Esophagus mucosa (tissue), 1 donor: ENCODE measurements around the gene CCL24. TPM values are rescaled to one million over a fixed set of nuclear protein-coding genes. Genes with fewer than 3 reads are reported as not detected.
"Not testable (repeated sequence)": the region's sequence is repeated elsewhere in the genome, so short reads cannot be mapped to it uniquely, and the experiment has no call there.

Experiments used
- ATAC-seq: fragments of 200-7000 bp; cut with Tn5 transposase; one replicate; pipeline ENCODE4 v1.9.1; 2020
- total RNA-seq: library from RNA; stranded (reverse); gene quantifications from one replicate; pipeline ENCODE4 v1.2.4, GENCODE V29; 2023
- donor health status: DM: yes; HTN: yes; CAD: no.

The CCL24 gene, protein sequence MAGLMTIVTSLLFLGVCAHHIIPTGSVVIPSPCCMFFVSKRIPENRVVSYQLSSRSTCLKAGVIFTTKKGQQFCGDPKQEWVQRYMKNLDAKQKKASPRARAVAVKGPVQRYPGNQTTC
- total RNA-seq, result 0.56 TPM

DNA sequence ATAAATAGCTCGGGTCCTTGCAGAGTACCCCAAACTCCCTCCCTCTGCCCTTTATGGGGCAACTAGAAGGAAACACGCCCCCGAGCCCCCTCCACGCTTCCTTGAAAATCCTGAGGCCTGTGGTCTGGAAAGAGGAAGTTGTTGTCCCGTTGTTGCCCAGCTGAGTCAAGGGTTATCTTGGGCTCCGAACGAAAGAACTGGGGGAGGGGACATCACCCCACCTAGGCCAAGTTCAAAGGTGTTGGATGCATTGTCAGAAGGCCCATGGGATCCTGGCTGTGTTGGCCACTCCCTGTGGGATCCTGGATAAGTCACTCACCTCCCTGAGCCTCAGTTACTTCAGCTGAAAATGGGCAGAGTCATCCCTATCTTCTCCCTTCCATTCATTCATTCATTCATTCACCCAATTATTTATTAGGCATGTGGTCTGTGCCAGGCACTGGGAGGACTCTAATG lies at the start of gene CCL24:
CCL24 (minus strand) TSS at position 26 of the 456 bp plus-strand sequence. CDS start 91 bp downstream, outside the sequence.
- no peak for ATAC-seq

DNA sequence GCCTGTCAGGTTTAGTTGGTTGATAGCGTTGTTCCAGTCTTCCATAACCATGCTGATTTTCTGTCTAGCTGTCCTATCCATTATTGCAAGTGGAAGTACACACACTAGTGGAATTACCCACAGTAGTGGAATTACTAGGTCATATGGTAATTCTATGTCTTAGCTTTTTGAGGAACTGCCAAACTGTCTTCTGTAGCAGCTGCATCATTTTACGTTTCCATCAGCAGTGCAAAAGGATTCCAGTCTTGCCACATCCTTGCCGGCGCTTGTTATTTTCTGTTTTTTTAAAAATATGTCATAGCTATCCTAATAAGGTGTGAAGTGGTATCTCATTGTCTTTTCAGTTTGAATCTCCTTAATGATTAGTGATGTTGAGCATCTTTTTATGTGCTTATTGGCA lies 48.0 kb upstream of the CCL24 start:
- ATAC-seq, result no peak

DNA sequence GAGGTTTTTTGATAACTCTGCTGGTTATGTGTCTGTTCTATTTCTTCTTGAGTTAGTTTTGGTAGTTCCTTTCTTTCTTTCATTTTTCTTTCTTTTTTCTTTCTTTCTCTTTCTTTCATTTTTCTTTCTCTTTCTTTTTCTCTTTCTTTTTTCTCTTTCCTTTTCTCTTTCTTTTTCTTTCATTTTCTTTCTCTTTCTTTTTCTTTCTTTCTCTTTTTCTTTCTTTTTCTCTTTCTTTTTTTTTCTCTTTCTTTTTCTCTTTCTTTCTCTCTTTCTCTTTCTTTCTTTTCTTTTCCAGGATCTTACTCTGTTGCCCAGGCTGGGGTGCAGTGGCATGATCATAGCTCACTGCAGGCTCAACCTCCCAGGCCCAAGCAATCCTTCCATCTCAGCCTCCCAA lies 44.8 kb upstream of the CCL24 start:
- no peak for ATAC-seq

DNA sequence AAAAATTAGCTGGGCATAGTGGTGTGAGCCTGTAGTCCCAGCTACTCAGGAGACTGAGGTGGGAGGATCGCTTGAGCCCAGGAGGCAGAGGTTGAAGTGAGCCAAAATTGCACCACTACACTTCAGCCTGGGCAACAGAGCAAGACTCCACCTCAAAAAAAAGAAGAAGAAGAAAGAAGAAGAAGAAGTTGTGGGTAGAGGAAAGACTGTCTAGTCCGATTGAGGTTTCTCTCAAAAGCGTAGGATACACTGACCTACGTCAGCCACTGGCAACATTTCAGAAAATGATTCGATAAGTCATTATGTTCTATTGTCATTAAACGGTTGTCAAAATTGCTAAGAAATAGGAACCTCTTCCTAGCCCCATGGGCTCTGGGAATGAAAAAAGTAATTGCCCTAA lies 42.9 kb upstream of the CCL24 start:
- ATAC-seq, result no peak

DNA sequence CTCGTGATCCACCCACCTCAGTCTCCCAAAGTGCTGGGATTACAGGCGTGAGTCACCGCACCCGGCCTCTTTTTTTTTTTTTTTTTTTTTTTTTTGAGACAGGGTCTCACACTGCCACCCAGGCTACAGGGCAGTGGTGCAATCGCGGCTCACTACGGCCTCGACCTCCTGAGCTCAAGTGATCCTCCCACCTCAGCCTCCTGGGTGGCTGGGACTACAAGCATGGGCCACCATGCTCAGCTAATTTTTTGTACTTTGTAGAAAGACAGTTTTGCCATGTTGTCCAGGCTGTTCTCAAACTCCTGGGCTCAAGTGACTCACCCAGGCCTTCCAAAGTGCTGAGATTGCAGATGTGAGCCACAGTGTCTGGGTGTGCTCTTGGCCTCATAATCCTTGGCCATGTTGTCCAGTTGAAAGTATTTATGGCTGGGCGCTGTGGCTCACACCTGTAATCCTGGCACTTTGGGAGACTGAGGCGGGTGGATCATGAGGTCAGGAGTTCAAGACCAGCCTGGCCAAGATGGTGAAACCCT lies 41.3 kb upstream of the CCL24 start:
- ATAC-seq, result peak; percentile 52

DNA sequence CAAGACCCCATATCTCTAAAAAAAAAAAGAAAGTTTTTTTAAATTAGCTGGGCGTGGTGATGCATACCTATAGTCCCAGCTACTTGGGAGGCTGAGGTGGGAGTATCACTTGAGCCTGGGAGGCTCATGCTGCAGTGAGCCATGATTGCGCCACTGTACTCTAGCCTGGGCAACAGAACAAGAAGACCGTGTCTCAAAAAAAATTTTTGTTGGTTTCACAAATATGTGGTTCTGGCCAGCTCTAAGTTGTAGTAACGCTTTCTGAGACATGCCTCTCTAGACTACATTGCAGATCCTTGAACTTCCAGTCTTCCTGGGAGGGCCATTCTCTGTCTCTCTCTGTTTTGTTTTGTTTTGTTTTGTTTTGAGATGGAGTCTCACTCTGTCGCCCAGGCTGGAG lies 40.6 kb upstream of the CCL24 start:
- ATAC-seq, result no peak

DNA sequence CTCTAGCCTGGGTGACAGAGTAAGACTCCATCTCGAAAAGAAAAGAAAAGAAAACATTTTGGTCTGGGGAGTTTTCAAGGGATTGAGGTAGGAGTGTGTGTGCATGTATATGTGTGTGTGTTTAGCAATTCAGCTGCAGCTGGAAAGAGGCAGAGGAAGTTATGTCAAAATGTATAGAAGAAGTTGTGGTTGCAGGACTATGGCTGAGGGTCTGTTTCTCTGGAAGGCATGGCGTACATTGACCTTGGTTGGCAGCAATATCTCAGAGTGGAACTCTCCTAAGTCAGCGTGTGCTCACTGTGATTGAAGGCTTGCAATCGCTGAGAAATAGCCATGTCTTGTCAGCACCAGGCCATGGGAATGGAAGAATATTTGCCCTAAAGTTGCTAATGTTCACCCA lies 36.6 kb upstream of the CCL24 start:
- no peak for ATAC-seq

DNA sequence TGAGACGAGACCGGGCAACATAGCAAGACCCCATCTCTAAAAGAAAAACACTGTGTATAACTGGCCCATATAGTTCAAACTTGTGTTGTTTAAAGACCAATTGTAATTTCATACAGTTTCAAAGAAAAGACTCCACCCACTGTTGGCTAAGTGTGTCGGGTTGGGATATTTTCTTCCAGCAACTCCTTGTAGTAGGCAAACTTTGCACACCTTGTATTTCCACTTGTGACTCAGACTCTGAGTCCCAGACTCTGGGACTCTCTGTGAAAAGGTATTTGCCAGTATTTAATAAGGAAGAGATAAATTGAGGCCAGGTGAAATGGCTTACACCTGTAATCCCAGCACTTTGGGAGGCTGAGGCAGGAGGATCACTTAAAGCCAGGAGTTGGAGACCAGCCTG lies 36.0 kb upstream of the CCL24 start:
- ATAC-seq, result peak; percentile 85

DNA sequence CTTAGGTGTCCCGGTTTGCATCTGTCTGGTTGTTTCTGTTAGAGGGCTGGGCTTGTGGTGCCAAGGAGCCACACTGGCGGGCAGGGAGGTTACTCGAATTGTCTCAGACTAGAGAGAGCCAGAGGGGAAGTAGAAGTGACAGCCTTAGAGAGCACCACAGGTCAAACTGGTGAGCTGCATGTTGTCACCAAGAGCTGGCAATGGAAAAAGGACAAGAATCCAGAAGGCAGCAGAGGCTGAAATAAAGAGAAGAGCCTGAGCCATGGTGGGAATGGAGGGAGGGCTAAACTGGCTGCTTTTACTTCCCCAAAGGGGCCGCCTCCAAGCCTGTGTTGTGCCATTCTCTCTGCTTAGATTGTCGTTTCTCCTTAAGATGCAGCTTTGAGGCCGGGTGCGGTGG lies 34.1 kb upstream of the CCL24 start:
- no peak for ATAC-seq

DNA sequence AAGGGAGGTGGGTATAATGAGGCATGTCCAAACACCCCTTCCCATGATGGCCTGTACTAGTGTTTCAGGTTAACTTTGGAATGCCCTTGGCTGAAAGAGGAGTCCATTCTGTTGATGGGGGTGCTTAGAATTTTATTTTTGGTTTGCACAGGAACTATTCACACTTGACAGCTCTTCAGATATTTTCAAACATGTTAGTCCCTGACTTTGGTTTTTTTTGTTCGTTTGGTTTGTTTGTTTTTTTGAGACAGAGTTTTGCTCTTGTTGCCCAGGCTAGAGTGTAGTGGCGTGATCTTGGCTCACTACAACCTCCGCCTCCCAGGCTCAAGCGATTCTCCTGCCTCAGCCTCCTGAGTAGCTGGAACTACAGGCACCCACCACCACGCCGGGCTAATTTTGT lies 31.5 kb upstream of the CCL24 start:
- ATAC-seq, result not testable (repeated sequence)

DNA sequence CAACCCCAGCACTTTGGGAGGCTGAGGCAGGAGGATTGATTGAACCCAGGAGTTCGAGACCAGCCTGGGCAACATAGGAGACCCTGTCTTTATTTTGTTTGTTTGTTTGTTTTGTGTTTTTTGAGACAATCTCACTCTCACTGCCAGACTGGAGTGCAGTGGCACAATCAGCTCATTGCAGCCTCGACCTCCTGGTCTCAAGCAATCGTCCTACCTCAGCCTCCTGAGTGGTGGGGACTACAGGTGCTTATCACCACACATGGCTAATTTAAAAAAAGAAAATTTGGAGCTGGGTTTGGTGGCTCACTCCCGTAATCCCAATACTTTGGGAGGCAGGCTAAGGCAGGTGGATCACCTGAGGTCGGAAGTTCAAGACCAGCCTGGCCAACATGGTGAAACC lies 30.6 kb upstream of the CCL24 start:
- no peak for ATAC-seq

DNA sequence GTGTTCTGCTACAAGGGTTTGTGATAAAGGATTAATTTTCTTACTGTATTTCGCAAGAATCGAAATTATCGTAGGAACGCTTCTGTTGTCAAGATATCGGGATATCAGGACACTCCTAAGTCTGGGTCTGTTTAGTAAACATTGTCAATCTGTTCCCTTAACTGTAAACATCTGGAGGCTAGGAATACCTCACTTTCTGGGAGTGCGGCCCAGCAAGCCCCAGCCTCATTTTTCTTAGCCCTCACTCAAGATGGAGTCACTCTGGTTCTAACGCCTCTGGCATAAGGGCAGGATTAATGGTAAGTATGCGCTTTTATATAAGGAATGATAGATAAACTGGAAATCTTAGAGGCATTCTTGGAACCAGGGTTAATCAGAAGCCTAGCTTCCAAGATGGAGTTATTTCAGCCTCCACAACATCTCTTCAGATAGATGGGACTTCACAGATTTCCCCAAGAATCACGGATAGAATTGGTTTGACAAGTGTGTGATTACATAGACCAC lies 30.1 kb upstream of the CCL24 start:
- no peak for ATAC-seq

DNA sequence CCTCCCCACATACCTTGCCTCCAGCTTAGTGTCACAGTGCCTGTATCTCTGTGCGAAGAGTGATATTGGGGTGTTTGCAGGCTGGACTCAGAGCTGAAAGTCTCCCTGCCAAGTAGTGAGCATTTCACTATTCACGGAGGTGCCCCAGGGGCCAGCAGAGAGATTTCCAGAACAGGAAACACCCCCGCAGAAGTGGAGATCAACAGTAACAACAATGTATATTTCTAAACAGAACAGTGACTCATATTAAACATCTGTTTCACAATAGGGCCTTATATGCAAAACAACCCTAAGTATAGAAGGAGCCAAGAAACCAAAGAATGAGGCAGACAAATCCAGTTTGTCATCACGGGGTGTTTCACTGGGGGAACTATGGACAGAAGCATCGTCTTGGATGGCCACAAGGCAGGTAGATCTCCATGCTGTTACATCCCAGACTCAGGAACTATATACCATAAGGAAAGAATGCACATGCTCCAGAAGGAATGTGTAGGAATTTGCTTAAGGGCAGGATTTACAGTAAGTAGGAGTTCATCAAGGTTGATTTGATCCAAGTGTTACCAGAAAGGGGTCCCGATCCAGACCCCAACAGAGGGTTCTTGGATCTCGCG lies 29.3 kb upstream of the CCL24 start:
- ATAC-seq, result peak; percentile 93

DNA sequence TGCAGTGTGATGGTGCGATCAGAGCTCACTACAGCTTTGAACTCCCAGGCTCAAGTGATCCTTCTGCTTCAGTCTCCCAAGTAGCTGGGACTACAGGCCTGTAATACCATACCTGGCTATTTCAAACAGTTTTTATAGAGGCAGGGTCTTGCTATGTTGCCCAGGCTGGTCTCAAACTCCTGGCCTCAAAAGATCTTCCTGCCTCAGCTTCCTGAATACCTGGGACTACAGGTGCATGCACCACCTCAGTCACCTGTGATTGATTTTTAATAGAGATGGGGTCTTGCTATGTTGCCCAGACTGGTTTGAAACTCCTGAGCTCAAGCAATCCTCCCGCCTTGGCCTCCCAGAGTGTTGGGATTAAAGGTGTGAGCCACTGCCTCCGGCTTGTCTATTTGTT lies 26.4 kb upstream of the CCL24 start:
- ATAC-seq, result no peak

DNA sequence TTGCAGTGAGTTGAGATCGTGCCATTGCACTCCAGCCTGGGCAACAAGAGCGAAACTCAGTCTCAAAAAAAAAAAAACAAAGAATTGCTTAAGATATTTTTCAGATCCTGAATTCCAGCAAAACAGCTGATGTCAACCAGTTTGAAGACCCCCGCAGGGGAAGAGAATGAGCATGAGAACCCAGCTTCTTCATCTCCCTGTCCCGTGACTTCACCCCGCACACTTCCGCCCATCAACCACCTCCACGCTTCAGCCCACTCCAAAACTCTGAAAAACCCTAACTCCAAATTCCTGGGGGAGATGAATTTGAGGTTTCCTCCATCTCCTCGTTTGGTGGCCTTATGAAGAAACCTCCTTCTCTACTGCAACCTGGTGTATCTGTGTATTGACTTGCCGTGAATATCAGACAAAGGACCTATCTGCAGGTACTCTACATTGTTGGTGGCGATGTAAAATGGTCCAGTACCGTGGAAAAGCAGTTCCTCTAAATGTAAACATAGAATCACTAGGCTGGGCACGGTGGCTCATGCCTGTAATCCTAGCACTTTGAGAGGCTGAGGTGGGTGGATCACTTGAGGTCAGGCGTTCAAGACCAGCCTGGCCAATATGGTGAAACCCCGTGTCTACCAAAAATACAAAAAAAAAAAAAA lies 24.8 kb upstream of the CCL24 start:
- ATAC-seq, result not testable (repeated sequence)

DNA sequence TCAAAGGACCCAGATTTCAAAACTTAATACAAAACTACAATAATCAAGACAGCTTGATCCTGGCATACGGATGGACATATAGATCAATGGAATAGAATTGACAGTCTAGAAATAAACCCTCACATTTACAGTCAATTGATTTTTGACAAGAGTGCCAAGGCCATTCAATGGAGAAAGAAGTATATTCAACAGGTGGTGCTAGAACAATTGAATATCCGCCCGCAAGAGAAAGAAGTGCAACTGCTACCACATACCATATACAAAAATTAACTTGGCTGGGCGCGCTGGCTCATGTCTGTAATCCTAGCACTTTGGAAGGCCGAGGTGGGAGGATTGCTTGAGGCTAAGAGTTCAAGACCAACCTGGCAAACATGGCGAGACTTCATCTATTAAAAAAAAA lies 23.2 kb upstream of the CCL24 start:
- no peak for ATAC-seq

DNA sequence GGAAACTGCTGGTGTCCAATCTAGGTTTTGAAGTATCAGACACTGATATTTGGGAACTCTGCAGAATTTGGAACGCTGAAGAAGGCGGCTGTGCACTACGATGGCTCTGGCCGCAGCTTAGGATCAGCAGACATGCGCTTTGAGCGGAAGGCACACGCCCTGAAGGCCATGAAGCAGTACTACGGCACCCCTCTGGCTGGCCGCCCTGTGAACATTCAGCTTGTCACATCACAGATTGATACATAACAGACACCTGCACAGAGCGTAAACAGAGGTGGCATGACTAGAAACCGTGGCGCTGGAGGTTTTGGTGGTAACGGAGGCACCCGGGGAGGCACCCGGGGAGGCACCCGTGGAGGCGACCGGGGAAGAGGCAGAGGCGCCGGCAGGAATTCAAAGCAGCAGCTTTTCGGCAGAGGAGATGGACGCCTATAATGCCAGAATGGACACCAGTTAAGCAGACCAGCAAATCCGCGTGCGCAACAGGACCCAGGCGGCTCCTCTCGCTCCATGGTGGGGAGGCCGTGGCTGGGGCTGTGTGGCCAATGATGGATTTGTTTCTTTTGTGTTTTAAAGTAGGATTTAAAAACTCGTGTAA lies 22.2 kb upstream of the CCL24 start:
- ATAC-seq, result peak; percentile 13

DNA sequence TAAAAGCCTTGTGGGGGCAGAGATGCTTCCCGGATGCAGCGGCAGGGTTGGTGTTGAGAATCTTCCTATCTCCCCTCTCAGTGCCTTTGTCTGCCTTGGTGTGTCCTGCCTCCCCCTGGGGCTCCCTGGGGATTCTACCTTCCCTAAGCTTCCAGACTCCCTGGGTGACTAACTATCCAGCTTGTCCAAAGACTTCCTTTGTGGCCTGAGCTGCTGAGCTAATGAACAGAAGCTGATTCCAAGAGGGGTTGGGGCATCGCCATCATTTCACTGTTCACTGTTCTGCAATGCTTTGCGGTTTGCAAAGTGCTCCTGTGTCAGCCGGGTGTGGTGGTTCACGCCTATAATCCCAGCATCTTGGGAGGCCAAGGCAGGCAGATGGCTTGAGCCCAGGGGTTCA lies 20.1 kb upstream of the CCL24 start:
- ATAC-seq, result peak; percentile 33

DNA sequence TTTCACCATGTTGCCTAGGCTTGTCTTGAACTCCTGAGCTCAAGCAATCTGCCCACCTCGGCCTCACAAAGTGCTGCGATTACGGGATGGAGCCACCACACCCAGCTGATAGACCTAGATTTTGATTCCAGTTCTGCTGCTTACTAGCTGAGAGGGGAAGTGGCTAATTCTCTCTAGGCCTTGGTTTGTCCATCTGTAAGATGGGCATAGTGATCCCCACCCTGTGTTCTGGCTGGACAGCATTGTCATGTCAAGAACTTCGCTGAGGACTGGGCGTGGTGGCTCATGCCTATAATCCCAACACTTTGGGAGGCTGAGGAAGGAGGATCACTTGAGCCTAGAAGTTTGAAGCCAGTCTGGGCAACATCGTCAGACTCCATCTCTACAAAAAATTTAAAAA lies 17.4 kb upstream of the CCL24 start:
- ATAC-seq, result no peak

DNA sequence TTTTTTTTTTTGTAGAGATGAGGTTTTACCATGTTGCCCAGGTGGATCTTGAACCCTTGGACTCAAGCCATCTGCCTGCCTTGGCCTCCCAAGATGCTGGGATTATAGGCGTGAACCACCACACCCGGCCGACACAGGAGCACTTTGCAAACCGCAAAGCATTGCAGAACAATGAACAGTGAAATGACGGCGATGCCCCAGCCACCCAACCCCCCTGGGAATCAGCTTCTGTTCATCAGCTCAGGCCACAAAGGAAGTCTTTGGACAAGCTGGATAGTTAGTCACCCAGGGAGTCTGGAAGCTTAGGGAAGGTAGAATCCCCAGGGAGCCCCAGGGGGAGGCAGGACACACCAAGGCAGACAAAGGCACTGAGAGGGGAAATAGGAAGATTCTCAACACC lies 16.1 kb upstream of the CCL24 start:
- ATAC-seq, result peak; percentile 67

DNA sequence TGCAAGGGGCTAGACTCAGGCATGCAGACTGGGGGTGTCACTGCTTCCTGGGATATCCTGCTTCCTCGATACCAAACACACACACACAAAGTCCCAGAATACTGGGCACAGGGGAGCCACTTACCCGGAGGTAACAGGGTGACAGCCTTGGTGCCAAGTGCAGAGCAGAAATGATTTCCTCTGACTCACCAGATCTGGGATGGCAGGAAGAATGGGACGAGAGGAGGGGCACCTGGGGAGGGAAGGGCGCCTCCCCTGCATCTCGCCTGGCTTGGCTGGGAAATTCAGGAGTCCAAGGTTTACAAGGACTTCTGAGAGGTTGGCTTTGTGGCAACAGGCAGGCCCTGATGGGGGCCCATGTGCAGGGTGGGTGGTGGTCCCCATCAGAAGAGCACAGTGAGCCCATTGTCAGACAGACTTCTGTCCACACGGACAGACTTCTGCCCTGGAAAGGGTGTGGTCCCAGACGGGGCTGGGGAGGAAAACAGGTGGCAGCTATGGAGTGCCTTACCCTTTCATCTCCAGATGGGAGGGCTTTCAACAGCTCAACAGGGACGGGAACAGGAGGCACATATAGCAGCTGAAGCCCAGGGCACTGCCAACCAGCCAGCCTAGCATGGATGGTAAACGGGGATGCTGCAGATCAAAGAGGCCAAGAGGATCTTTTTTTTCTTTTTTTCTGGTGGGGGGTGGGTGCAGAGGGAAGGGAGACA lies 9.7 kb upstream of the CCL24 start:
- ATAC-seq, result peak; percentile 61

DNA sequence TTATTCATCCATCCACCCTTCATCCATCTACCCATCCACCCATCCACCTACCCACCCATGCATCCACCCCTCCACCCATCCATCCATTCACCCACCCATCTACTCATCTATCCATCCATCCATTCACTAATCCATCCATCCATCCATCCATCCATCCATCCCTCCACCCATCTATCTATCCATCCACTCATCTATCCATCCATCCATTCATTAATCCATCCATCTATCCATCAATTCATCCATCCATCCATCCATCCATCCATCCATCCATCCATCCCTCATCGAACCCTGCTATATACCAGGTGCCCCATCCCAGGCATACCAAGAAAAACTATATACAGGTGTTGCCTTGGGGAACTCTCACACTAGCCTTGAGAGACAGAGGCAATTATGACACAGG lies 7.1 kb upstream of the CCL24 start:
- ATAC-seq, result no peak

DNA sequence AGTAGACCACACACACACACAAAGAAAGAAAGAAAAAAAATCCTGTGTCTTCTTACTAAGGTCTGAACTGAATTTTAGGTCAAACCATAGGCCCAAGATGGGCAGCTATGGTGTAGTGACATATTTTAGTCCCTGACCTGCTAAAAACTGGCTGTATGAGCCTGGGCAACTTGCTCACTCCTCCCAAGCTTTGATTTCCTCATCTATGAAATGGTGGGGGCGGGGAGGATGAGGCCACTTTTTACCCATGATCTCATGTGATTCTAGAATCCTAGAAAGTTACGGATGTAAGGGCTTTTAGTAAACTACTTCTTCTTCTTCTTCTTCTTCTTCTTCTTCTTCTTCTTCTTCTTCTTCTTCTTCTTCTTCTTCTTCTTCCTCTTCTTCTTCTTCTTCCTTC lies 6.1 kb upstream of the CCL24 start:
- ATAC-seq, result no peak
